ENCODE results near the gene TPH2.

DNA sequence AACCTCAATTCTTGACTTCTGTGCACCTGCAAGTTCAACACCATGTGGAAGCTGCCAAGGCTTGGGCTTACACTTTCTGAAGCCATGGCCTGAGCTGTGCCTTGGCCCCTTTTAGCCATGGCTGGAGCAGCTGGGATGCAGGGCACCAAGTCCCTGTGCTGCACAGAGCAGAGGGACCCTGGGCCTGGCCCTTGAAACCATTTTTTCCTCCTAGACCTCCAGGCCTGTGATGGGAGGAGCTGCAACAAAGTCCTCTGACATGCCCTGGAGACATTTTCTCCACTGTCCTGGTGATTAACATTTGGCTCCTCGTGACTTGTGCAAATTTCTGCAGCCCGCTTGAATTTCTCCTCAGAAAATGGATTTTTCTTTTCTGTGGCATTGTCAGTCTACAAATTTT is 132.4 kb downstream of the TPH2 start:
- TF ChIP-seq, protein P1, sequence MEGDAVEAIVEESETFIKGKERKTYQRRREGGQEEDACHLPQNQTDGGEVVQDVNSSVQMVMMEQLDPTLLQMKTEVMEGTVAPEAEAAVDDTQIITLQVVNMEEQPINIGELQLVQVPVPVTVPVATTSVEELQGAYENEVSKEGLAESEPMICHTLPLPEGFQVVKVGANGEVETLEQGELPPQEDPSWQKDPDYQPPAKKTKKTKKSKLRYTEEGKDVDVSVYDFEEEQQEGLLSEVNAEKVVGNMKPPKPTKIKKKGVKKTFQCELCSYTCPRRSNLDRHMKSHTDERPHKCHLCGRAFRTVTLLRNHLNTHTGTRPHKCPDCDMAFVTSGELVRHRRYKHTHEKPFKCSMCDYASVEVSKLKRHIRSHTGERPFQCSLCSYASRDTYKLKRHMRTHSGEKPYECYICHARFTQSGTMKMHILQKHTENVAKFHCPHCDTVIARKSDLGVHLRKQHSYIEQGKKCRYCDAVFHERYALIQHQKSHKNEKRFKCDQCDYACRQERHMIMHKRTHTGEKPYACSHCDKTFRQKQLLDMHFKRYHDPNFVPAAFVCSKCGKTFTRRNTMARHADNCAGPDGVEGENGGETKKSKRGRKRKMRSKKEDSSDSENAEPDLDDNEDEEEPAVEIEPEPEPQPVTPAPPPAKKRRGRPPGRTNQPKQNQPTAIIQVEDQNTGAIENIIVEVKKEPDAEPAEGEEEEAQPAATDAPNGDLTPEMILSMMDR (CRISPR knock-in tag; IDR thresholded peaks at IDR 0.05): no peak
- no peak for TF ChIP-seq SIN3A (IDR thresholded peaks at IDR 0.05; ENCODE audit: borderline replicate concordance, low read depth, low read length)
- TF ChIP-seq TRIM24 (CRISPR knock-in tag; IDR thresholded peaks at IDR 0.05): no peak
- no peak for TF ChIP-seq ZZZ3 (CRISPR knock-in tag; IDR thresholded peaks at IDR 0.05; ENCODE audit: borderline replicate concordance)
- TF ChIP-seq SALL2 (CRISPR knock-in tag; IDR thresholded peaks at IDR 0.05): no peak
- TF ChIP-seq POLR2A (IDR thresholded peaks at IDR 0.05; ENCODE audit: insufficient read depth in 1 of 2, low read depth in 2 of 2, low read length in 2 of 2): no peak
- TF ChIP-seq JARID2 (CRISPR knock-in tag; IDR thresholded peaks at IDR 0.05; ENCODE audit: insufficient replicate concordance): no peak
- TF ChIP-seq, protein P2, sequence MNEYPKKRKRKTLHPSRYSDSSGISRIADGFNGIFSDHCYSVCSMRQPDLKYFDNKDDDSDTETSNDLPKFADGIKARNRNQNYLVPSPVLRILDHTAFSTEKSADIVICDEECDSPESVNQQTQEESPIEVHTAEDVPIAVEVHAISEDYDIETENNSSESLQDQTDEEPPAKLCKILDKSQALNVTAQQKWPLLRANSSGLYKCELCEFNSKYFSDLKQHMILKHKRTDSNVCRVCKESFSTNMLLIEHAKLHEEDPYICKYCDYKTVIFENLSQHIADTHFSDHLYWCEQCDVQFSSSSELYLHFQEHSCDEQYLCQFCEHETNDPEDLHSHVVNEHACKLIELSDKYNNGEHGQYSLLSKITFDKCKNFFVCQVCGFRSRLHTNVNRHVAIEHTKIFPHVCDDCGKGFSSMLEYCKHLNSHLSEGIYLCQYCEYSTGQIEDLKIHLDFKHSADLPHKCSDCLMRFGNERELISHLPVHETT (CRISPR knock-in tag; conservative IDR thresholded peaks at IDR 0.05): no peak

Data from HepG2 (cell line).